Measurements from ENCODE around the gene GALNTL6.

GRCh38 chr4:172657081-172657480 lies 843.9 kb downstream of the GALNTL6 start:
- TF ChIP-seq CTCF (IDR thresholded peaks at IDR 0.05) (no peak), POLR2A (IDR thresholded peaks at IDR 0.05) (no peak), EP300 (IDR thresholded peaks at IDR 0.05) (no peak), POLR2AphosphoS5 (IDR thresholded peaks at IDR 0.05) (no peak)
